ENCODE measurements around the gene TUBGCP2.

DNA sequence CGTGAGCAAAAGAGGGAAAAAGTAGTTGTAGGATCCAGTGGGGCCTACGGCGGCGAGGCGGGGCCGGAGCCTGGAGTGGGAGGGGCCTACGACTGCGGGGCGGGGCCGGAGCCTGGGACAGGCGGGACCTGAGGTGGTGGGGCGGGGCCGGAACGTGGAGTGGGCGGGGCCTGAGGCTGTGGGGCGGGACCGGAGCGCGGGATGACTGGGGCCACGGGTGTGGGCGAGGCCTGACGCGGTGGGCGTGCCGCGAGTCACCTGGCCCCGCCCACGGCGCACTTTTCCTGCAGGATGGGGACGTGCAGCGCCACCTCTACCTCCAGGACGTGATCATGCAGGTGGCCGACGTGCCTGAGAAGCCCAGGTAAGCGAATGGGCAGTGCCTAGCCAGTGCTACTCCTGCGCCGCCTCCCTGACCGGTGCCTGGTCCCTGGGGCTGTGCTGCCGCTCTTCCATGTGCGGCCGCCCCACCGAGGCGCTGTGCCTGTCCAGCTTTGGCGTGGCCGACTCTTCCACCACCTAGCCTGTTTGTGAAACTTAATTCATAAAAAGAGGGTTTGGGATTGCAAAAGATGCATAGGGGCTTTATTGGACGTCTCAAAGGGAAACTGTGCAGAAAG lies 538 bp upstream of the TUBGCP2 start:
- TF ChIP-seq, protein P1, sequence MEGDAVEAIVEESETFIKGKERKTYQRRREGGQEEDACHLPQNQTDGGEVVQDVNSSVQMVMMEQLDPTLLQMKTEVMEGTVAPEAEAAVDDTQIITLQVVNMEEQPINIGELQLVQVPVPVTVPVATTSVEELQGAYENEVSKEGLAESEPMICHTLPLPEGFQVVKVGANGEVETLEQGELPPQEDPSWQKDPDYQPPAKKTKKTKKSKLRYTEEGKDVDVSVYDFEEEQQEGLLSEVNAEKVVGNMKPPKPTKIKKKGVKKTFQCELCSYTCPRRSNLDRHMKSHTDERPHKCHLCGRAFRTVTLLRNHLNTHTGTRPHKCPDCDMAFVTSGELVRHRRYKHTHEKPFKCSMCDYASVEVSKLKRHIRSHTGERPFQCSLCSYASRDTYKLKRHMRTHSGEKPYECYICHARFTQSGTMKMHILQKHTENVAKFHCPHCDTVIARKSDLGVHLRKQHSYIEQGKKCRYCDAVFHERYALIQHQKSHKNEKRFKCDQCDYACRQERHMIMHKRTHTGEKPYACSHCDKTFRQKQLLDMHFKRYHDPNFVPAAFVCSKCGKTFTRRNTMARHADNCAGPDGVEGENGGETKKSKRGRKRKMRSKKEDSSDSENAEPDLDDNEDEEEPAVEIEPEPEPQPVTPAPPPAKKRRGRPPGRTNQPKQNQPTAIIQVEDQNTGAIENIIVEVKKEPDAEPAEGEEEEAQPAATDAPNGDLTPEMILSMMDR (conservative IDR thresholded peaks at IDR 0.05; ENCODE audit: low read length), result no peak
- no peak for TF ChIP-seq EZH2phosphoT487 (IDR thresholded peaks at IDR 0.05; ENCODE audit: borderline replicate concordance)

Data from Loucy (cell line).